Kidney (tissue), 14 donors: ENCODE results near the gene PKHD1. TPM values are rescaled to one million over a fixed set of nuclear protein-coding genes. Genes with fewer than 3 reads are reported as not detected.

Experiments used
- DNase-seq, 5 donors: peaks; one replicate each; pipeline ENCODE4 v3.0.0-alpha.2; 2013 to 2020
- FAIRE-seq: peaks from 2 replicates; lab custom pipeline; 2012; peaks lifted over from hg19 to GRCh38; lab: Jason Lieb, UNC
- H3K27ac ChIP-seq, 2 donors: one replicate each; pipeline ENCODE4 v1.7.0; 2013; ENCODE audit warnings: low read depth in 2 of 2, low read length in 2 of 2, inconsistent platforms in 1 of 2
- H3K27me3 ChIP-seq: one replicate; pipeline ENCODE4 v1.7.1; 2013; ENCODE audit warnings: low read length, inconsistent platforms; ENCODE audit not compliant: control insufficient read depth, insufficient read depth
- H3K36me3 ChIP-seq, 3 donors: one replicate each; pipeline versions ENCODE4 v1.7.0 to v1.7.1; 2013; ENCODE audit warnings: low read length in 3 of 3, control low read depth in 1 of 3, inconsistent platforms in 1 of 3; ENCODE audit not compliant: insufficient read depth in 3 of 3, control insufficient read depth in 2 of 3
- H3K4me1 ChIP-seq, 3 donors: one replicate each; pipeline versions ENCODE4 v1.7.0 to v1.7.1; 2013; ENCODE audit warnings: low read length in 3 of 3, inconsistent platforms in 1 of 3, low read depth in 1 of 3; ENCODE audit not compliant: control insufficient read depth in 2 of 3, insufficient read depth in 2 of 3
- H3K4me3 ChIP-seq, 3 donors: one replicate each; pipeline versions ENCODE4 v1.7.0 to v1.8.1; 2013; ENCODE audit warnings: low read length in 3 of 3, control low read depth in 1 of 3, inconsistent platforms in 1 of 3
- H3K9ac ChIP-seq, 3 donors: one replicate each; pipeline versions ENCODE4 v1.7.0 to v1.7.1; 2013; ENCODE audit warnings: low read length in 3 of 3, control low read depth in 1 of 3, inconsistent platforms in 1 of 3
- H3K9me3 ChIP-seq, 3 donors: one replicate each; pipeline versions ENCODE4 v1.7.0 to v1.7.1; 2013; ENCODE audit warnings: low read length in 3 of 3, control low read depth in 1 of 3, inconsistent platforms in 1 of 3; ENCODE audit not compliant: control insufficient read depth in 2 of 3, insufficient read depth in 1 of 3
- CTCF ChIP-seq: IDR thresholded peaks from 3 replicates; pipeline ENCODE4 v1.5.1; 2012; ENCODE audit warnings: mild to moderate bottlenecking, moderate library complexity, borderline replicate concordance; ENCODE audit not compliant: insufficient read depth; ENCODE audit errors: extremely low read depth
- intact Hi-C: fragments of 100-400 bp; cut with DNase I; formaldehyde crosslinking; loops from one replicate; pipeline ENCODE4 v1.11.1; 2022
- polyA plus RNA-seq: library from polyadenylated mRNA; stranded (reverse); fragments of 350-450 nt; fragmentation: Illumina TruSeq; extraction: RNeasy Lipid Tissue Mini Kit (QIAGEN cat#74804); gene quantifications from one replicate; pipeline ENCODE4 v1.2.3, GENCODE V29; 2014; ENCODE audit warnings: low read depth, low replicate concordance; ENCODE audit not compliant: insufficient read depth
- total RNA-seq: library from RNA; stranded (reverse); fragmentation: NEBNext Ultra II Directional; extraction: Animal tissue kit (Norgen Biotek cat#: 25700); gene quantifications from one replicate; pipeline ENCODE4 v1.2.1, GENCODE V29; 2021
- donor health status: control.
- donor health status: control.
- donor health status: control.
- donor health status: control.
- donor health status: control.
- donor health status: DM: yes; HTN: yes; CAD: no.
- donor health status: Normal renal cell carcinoma (clear cell type).

Gene PKHD1
- total and polyA plus RNA-seq, 2 donors from 2014 or later, result 6.0 to 77.5 TPM

- H3K9ac ChIP-seq, result no peak overlapping the region
- no peaks in the 10 kb centered on the region for H3K4me1 ChIP-seq
- no peak overlapping the region for H3K4me3 ChIP-seq
- H3K27ac ChIP-seq, result no peak overlapping the region
- intact Hi-C loops, result no loop called here
- H3K27me3 ChIP-seq, result no peaks in the 10 kb centered on the region
- H3K36me3 ChIP-seq, result peaks cover 0 to 11% (median 10%) of the 10 kb centered on the region in 3 donors
- H3K9me3 ChIP-seq, result no peaks in the 10 kb centered on the region
- DNase-seq, result no peak
- no peak for FAIRE-seq
- TF ChIP-seq CTCF, result no peak
Measured at GRCh38 chr6:51901766-51902764, 185.3 kb downstream of the PKHD1 start.

GRCh38 chr6:51893366-51893765 lies 194.0 kb downstream of the PKHD1 start:
- H3K4me3 ChIP-seq, result no peak overlapping the region
- DNase-seq (peak in 2 of 5 donors; percentile 2 to 4), FAIRE-seq (no peak)
- intact Hi-C loops, result no loop called here
- H3K9ac ChIP-seq, result no peak overlapping the region
- no peaks in the 10 kb centered on the region for H3K4me1 ChIP-seq
- H3K36me3 ChIP-seq, result peaks cover 0 to 8% (median 4%) of the 10 kb centered on the region in 3 donors
- no peaks in the 10 kb centered on the region for H3K27me3 ChIP-seq
- no peak for TF ChIP-seq CTCF
- H3K27ac ChIP-seq, result no peak overlapping the region
- no peaks in the 10 kb centered on the region for H3K9me3 ChIP-seq

GRCh38 chr6:51892750-51893149 lies 194.7 kb downstream of the PKHD1 start:
- H3K4me3 ChIP-seq, result no peak overlapping the region
- no peak for FAIRE-seq
- no peak for DNase-seq
- no peaks in the 10 kb centered on the region for H3K9me3 ChIP-seq
- H3K27ac ChIP-seq, result no peak overlapping the region
- no peak overlapping the region for H3K9ac ChIP-seq
- H3K27me3 ChIP-seq, result no peaks in the 10 kb centered on the region
- no peaks in the 10 kb centered on the region for H3K4me1 ChIP-seq
- no peak for TF ChIP-seq CTCF
- H3K36me3 ChIP-seq, result peaks cover 0 to 8% (median 4%) of the 10 kb centered on the region in 3 donors
- intact Hi-C loops, result no loop called here
